Transverse colon (tissue), 4 donors: Measurements from ENCODE around the gene TWIST1. TPM values are rescaled to one million over a fixed set of nuclear protein-coding genes. Genes with fewer than 3 reads are reported as not detected.

ENCODE experiments used
- DNase-seq: peaks from one replicate; pipeline ENCODE4 v3.0.0-alpha.2; 2019
- H3K27ac ChIP-seq, 4 donors: fragments of 200-600 bp; sonication (generic); 2 replicates each; pipeline ENCODE4 v1.5.1; 2016 to 2018; ENCODE audit warnings: inconsistent platforms in 4 of 4
- H3K27me3 ChIP-seq: fragments of 200-600 bp; sonication (generic); 2 replicates; pipeline ENCODE4 v1.5.1; 2017; ENCODE audit warnings: inconsistent platforms
- H3K36me3 ChIP-seq, 4 donors: fragments of 200-600 bp; sonication (generic); 2 replicates each; pipeline ENCODE4 v1.5.1; 2017 to 2019; ENCODE audit warnings: inconsistent platforms in 4 of 4
- H3K4me1 ChIP-seq, 4 donors: fragments of 200-600 bp; sonication (generic); 2 replicates each; pipeline ENCODE4 v1.5.1; 2017 to 2020; ENCODE audit warnings: inconsistent platforms in 4 of 4
- H3K4me3 ChIP-seq, 4 donors: fragments of 200-600 bp; sonication (generic); 1 replicate in 1 of 4; 2 replicates in 3 of 4; pipeline versions ENCODE4 v1.5.1 to v1.6.1; 2017 to 2019; ENCODE audit warnings: inconsistent platforms in 4 of 4
- H3K9me3 ChIP-seq, 2 donors: fragments of 200-600 bp; sonication (generic); 2 replicates each; pipeline ENCODE4 v1.5.1; 2017 to 2019; ENCODE audit warnings: inconsistent platforms in 2 of 2
- CTCF ChIP-seq, 5 experiments: fragments of 200-600 bp in 3 of 5; fragments of 450-650 bp in 2 of 5; sonication (generic) in 3 of 5; IDR thresholded peaks; 1 replicate in 2 of 5; 2 replicates in 3 of 5; pipeline ENCODE4 v1.5.1; 2016 to 2017; ENCODE audit warnings: antibody characterized with exemption in 5 of 5, inconsistent platforms in 3 of 5, mild to moderate bottlenecking in 2 of 5, moderate library complexity in 1 of 5
- EP300 ChIP-seq: sonication (generic); formaldehyde crosslinking; IDR thresholded peaks from one replicate; pipeline ENCODE4 v1.6.1; 2017; ENCODE audit warnings: antibody characterized with exemption, low read depth
- POLR2A ChIP-seq: fragments of 450-650 bp; IDR thresholded peaks from one replicate; pipeline ENCODE4 v1.6.1; 2016; ENCODE audit warnings: antibody characterized with exemption, mild to moderate bottlenecking, moderate library complexity
- POLR2AphosphoS5 ChIP-seq, 3 donors: sonication (generic); formaldehyde crosslinking; IDR thresholded peaks; one replicate each; pipeline ENCODE4 v1.6.1; 2016; ENCODE audit warnings: antibody characterized with exemption in 3 of 3
- WGBS, 2 donors: methylation state at CpG; one replicate each; pipeline ENCODE4 v1.1.5; 2018; ENCODE audit warnings: low coverage in 1 of 2; 5-methylcytosine and 5-hydroxymethylcytosine counted together
- in situ Hi-C, 4 donors: fragments of 200-750 bp; cut with MboI; loops; one replicate each; pipeline versions ENCODE4 v1.15.0 to v1.15.1; 2017; ENCODE audit warnings: low sequenced_read_pairs in 3 of 4, low pct_ligation_motif_present in 1 of 4, low pct_unique_long_range_greater_than_20kb in 1 of 4
- intact Hi-C: fragments of 100-400 bp; cut with DNase I; formaldehyde crosslinking; loops from one replicate; pipeline ENCODE4 v1.15.1; 2023; ENCODE audit warnings: low total_unique reads
- total RNA-seq, 4 donors: library from RNA; depleted of rRNA; stranded (reverse); fragments of >200 nt; gene quantifications; one replicate each; pipeline ENCODE4 v1.1.0, GENCODE V29; 2016

Gene TWIST1
- total RNA-seq, 4 donors from 2014 or later = 0.41 to 0.64 TPM; not detected in 2

- H3K4me3 ChIP-seq = no peak overlapping the region
These were observed 5.0 kb downstream of the TWIST1 start for GRCh38 chr7:19112274-19113001.

GRCh38 chr7:19111474-19112273 lies 5.8 kb downstream of the TWIST1 start:
- DNase-seq = no peak
- in situ Hi-C loops = no loop called here
- TF ChIP-seq POLR2AphosphoS5 (IDR thresholded peaks at IDR 0.05) (no peak), EP300 (no peak), CTCF (IDR thresholded peaks at IDR 0.05) (no peak), POLR2A (no peak)
- H3K27me3 ChIP-seq = peaks cover 99% of the 10 kb centered on the region
- 41 to 44% methylated on average over 15 of the region's 15 CpGs for WGBS, 2 donors
- H3K4me3 ChIP-seq = no peak overlapping the region
- intact Hi-C loops = no loop called here
- H3K36me3 ChIP-seq = no peaks in the 10 kb centered on the region
- H3K4me1 ChIP-seq = peaks cover 5 to 24% (median 7%) of the 10 kb centered on the region in 4 donors
- H3K27ac ChIP-seq = no peak overlapping the region
- no peaks in the 10 kb centered on the region for H3K9me3 ChIP-seq

More at GRCh38 chr7:19112274-19113001, 5.0 kb downstream of the TWIST1 start:
- Histone ChIP-seq H3K9me3 (no peaks in the 10 kb centered on the region), H3K27ac (no peak overlapping the region), H3K36me3 (no peaks in the 10 kb centered on the region), H3K4me1 (peaks cover 4 to 19% (median 7%) of the 10 kb centered on the region in 4 donors), H3K27me3 (peaks cover 97% of the 10 kb centered on the region)
- TF ChIP-seq POLR2AphosphoS5 (IDR thresholded peaks at IDR 0.05) (no peak), EP300 (no peak), CTCF (IDR thresholded peaks at IDR 0.05) (no peak), POLR2A (no peak)
- in situ Hi-C loops (no loop called here), intact Hi-C loops (no loop called here)
- WGBS, 2 donors = 42 to 61% methylated on average over 3 to 42 of the region's 42 CpGs
- DNase-seq = no peak

DNA sequence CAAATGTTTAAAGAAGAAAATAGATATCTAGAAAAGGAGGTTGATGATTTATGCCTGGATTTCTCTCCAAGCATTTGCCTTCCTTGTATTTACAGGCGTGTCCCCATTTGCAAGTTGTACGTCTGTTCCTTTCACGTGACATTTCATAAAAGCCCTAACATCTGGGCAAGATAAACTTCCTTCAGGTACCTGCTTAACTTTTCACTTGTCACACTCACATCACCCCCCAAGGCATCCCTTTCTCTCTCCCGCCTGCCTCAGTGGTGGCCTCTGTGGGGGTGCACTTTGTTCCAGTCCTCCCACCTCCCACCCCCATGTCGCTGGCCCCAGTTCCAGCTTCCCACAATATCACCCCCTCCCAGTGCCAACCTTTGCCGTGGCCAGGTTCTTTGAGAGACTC lies 6.7 kb downstream of the TWIST1 start:
- WGBS, 2 donors = 20 to 33% methylated on average over 4 to 6 of the region's 6 CpGs
- intact Hi-C loops = no loop called here
- Histone ChIP-seq H3K4me1 (peaks cover 0 to 21% (median 5%) of the 10 kb centered on the region in 4 donors), H3K9me3 (no peaks in the 10 kb centered on the region), H3K4me3 (no peak overlapping the region), H3K27me3 (peaks cover 99% of the 10 kb centered on the region), H3K36me3 (no peaks in the 10 kb centered on the region), H3K27ac (no peak overlapping the region)
- TF ChIP-seq POLR2AphosphoS5 (IDR thresholded peaks at IDR 0.05) = no peak
- no peak for TF ChIP-seq EP300
- TF ChIP-seq POLR2A = no peak
- in situ Hi-C loops = no loop called here
- DNase-seq = no peak

DNA sequence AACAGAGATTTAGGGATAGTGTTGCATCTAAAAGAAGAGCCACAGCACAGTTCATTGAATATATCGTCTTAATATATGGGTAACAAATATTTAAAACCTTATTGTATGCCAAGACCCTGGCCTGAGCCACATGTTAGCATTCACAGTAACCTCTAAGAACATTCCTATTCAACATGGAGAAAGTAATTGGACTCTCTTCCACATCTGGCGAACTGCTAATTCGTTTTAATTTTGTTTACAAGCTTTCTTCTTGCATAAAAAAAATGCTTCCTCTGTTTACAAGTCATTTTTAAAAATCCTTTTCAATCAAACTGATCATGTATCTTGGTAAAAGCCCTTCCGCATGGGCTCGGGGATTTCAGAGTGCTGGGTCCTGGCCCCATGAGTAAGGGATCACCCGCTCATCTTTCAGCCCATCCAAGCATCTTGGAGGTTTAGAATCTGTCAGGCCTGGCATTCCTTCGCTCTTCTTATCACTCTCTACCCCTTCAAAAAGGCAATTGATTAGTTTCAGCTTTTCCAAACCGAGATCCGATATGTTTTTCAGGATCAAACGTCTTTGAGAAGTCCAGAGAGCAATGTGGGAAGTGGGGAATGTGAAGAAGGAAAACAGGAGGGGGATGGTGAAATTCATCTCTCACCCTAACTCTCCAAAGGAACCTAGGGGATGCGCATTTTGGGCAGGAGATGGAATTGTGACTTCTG lies 7.3 kb downstream of the TWIST1 start:
- Histone ChIP-seq H3K4me3 (no peak overlapping the region), H3K4me1 (peaks cover 0 to 21% (median 5%) of the 10 kb centered on the region in 4 donors), H3K27me3 (peaks cover 99% of the 10 kb centered on the region), H3K36me3 (no peaks in the 10 kb centered on the region), H3K9me3 (no peaks in the 10 kb centered on the region), H3K27ac (no peak overlapping the region)
- 37 to 39% methylated on average over 11 of the region's 11 CpGs for WGBS, 2 donors
- intact Hi-C loops (no loop called here), in situ Hi-C loops (no loop called here)
- TF ChIP-seq EP300 (no peak), POLR2A (no peak), POLR2AphosphoS5 (IDR thresholded peaks at IDR 0.05) (no peak), CTCF (IDR thresholded peaks at IDR 0.05) (no peak)
- no peak for DNase-seq
